Activated CD8-positive, alpha-beta memory T cell treated with anti-CD3 and anti-CD28 coated beads, Interleukin-2, amount 50 U/mL, for 24 hours (primary cell): ENCODE results near the gene CKM.

Experiments
- DNase-seq: peaks from one replicate; pipeline ENCODE4 v3.0.0-alpha.2; 2020; ENCODE audit errors: extremely low read depth

The CKM gene

DNA sequence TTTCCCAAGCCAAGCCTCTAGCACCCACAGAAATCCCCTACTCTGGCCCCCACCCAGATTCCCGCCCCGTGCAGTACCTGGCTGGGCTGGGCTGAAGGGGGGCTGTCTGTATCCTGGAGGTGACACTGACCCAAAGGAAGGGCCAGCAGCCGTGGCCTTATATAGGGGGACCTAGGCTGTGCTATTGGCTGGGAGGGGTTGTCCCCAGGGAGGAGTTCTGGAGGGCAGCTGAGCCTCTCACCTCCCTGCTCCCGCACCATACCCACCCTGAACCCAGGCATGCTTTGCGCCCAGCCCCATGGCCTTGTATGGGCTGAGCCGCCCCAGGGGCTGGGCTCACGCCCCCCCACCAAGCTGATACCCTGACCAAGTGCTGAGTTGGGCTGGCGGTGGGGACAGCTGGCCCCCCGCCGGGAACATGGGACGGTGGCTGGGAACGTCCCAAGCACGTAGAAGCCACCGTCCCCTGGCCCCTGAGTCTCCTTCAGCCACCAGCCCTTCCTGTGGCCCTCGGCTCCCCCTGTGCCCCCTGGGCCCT, at the start of gene CKM:
Gene CKM (minus strand): TSS at position 132 of the 538 bp plus-strand sequence. CDS start 3,162 bp downstream, outside the sequence.
- no peak for DNase-seq

DNA sequence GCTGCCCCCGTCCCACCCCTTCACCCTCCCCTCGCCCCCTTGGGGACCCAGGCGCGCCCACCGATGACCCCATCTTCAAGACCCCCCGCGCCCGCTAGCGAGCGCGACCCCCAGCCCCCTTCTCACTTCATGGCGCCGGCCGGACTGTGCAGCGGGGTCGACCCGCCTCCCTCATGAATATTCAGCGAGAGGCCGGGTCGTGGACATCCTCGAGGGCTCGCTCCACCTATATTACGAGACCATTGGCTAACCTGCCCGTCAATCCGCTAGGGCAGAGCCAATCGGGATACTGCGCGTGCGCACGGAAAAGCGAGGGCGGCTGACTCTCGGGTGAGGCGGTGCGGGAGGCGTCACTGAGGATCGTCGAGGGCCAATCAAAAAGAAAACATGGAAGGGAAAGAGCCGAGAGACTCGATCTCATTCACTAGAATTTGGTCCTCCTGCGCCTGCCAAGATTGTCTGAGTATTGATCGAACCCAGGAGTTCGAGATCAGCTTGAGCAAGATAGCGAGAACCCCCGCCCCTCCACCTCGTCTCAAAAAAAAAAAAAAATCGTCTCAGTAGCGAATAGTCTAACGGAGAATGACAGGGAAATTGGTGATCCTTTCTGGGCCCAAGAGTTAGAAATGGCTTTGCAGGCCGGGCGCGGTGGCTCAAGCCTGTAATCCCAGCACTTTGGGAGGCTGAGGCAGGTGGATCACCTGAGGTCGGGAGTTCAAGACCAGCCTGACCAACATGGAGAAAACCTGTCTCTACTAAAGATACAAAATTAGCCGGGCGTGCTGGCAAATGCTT, 47.9 kb upstream of the CKM start, which contains the start of gene ERCC2:
Gene ERCC2 (minus strand): TSS at position 164 of the 795 bp plus-strand sequence. CDS start 33 bp downstream, at position 131.
- peak; percentile 100 for DNase-seq

DNA sequence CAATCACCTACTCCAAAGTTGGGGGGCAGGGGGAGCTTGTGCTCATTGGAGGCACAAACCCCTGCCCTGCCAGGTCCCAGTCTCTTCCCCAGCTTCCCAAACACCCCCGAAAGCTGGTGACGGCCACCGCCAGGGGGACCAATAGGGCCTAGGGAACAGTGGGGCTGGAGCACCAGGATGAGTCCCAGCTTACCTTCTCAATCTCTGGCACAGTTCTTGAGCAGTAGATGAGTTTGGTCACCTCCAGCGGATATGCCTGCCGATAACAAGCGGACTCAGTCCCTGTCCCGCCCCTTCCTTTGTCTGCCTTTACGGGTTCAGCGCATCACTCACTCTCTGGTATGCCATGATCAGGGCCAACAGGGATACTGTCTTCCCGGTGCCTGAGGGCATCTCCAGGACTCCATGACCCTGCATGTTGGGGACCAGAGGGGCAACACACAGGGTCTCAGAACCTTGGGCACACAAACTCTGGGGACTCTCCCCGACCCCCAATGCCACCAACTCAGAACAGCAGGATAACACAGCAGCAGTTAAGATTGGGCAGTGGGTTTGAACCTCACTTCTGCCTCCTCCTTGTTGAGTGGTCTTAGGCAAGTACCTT, 46.2 kb upstream of the CKM start:
- DNase-seq, result no peak

DNA sequence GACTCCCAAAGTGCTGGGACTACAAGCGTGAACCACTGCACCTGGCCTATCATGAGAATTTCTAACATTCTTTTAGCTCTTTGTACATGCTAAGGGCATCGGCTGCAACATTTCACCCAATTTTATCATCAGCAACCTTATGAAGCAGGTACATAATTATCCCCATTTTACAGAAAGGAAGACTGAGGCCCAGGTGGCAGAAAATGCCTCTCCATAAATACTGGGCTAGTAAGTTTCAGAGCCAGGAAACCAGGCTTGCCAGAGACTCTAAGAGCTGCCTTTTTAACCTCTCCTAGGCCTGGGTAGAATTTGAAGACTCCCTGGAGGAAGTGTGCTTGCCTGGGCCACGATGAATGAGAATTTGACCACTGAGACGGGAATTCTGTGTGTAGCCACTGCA, 45.5 kb upstream of the CKM start:
- DNase-seq, result no peak

DNA sequence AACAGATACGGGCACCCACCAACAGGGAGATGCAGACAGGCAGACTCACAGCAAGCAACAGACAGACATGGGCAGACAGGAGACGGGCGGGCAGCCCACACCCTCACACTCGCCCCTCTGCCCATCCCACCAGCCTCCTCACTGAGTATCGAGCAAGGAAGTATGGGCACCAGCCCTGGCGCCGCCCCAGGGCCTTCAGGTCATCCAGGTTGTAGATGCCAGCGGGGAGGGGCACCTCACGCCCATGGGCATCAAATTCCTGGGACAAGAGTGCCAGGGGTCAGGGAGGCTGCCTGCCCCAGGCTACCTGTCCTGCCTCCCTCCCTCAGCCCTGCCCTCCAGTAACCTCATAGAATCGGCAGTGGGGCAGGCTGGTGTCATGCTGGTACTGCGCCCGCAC, 42.0 kb upstream of the CKM start:
- no peak for DNase-seq

DNA sequence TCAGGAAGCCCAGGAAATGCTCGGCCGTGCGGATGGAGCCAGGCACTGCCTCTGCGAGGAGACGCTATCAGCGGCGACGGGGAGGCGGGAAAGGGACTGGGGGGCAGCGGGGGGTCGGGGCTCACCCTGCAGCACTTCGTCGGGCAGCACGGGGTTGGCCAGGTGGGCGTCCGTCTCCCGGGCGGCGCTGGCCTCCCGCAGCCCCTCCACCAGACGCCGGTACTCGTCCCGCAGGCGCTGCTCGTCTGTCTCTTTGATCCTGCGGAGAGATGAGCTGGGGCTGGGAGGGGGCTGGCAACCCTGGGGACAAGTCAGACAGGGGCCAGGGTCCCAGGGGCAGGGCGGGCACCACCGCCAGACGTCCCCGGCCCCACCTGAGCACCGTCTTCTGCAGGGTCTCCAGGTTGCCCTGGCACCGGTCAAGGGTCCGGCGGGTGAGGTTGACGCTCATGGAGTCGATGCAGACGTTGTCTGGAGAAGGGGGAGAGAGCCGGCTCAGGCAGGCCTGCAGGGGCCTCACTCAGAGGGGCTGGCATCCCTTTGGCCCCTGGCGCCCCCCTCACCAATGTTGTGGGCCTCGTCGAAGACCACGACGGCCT, 41.3 kb upstream of the CKM start:
- DNase-seq, result no peak

DNA sequence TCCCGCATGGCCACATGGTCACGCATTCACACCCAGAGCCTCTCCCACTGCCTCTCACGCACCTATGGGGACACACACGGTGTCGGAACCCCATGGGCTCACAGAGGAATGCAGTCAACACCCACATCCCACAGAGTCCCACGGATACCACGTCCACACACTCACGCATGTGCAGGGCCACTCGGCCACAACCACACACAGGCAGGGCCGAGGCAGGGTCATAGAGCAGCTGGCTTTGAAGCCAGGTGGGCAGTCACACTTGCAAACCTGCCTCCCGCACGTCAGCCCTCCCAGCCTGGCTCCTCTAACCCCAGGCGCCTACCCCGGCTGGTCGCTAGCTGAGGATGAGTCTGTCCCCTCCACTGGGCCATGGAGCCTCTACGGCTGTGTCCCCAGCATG, 39.6 kb upstream of the CKM start:
- DNase-seq, result no peak

DNA sequence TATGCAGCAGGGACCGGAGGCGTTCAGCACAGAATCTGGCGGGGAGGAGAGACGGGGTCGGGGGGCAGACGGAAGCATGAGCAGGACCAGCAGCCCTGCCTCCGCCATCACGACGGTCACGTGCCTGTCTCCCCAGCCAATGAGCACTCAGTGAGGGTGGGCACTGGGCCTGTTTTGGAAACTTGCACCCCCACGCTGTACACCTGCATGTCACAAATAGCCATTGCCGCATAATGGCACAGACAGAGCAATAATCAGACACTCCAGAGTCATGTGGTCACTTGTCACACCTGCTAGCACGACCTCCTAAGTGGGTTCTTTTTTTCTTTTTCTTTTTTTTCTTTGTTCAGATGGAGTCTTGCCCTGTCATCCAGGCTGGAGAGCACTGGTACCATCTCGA, 38.9 kb upstream of the CKM start:
- no peak for DNase-seq

DNA sequence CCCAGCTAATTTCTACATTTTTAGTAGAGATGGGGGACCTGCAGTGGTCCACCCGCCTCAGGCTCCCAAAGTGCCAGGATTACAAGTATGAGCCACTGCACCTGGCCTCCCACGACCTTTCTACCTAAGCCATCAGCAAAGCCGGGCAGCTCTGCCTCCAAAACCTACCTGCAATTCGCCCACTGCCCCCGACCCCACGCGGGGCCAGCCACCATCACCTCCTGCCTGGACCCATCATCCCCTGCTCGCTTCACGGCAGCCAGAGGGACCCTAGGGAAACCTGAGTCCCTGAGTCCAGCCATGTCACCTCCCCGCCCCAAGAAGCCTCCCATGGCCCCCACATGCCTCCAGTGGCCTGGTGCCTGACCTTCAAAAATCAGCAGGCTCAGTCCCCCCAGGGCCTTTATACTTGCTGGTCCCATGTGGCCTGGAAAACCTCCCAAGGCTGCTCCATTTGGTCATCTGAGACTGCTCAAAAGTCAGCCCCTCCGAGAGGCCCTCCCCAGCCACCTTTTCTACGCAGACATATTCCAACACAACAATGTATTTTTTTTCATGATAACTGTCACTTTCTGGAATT, 35.6 kb upstream of the CKM start:
- no peak for DNase-seq

DNA sequence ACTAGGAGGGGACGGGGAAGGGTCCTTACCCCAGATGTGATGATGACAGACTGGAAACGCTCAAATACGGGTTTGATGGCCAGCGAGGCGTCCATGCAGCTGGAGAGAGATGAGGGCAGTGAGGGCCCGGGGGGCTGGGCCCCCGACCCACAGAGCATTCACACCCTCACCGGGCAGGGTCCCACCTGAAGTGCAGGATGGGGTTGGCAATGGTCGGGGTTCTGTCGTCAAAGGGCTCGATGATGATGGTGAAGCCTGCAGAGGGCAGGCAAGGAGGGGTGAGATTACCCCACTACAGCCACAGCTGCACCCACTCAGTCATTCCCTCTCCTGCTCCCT, 34.7 kb upstream of the CKM start:
- no peak for DNase-seq

DNA sequence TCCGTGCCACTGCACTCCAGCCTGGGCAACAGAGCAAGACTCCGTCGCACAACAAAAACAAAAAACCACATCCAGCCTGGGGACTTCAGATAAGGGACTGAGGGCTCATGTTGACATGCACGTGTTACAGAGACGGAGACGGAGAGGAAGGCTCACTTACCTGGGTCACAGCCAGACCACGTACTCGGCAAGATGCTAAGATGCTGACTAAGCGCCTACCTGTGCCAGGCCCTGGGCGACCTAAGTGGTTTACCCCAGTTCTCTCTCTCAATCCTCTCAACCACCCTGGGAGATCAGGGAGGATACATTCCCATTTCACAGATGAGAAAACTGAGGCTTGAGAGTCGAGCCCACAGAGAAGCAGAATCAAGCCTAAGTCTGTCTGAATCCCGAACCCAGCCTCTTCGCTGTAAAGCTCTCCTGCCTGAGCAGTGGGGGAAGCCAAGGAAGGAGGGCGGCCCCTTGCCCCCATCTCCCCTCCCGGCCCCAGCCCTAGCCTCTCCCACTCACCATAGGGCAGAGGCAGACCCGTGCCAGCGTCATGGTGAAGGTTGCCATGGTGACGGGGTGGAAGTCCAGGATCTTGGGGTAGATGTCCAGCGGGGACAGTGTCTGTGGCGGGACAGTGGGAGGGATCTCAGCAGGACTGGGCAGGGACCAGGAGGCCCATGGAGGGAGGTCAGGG, 34.2 kb upstream of the CKM start:
- DNase-seq, result no peak

DNA sequence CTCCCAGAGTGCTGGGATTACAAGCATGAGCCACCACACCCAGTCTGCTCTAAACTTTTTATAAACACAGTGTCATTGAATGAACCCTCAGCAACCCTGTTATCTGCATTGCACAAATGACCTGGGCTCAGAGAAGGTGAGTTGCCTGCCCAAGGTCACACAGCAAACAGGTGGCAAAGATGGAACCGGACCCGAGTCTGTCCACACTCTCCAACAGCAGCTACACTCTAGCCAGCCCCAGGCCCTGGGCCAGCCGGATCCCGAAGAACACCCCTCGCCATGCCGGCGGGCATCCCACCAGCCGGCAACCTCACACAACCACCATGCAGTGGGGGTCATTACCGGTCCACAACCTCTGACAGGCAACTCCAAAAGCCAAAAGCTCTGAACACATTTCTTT, 33.2 kb upstream of the CKM start:
- DNase-seq, result no peak

DNA sequence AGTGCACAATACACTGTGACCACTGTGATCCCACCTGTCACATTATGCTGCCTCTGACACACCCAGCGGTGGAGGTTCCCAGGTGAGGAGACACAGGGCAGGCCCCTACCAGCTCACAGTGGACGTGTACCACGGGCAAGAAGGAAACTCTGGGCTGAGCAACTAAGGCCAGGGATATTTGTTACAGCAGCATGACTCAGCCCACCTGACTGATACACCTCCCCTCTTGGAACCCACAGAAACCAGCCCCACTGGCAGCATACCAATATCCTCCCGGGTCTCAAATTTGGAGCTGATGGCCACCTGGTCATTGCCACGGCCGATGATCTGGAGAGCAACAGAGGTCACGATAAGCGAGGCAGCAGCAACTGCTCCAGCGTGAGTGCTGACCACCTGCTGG, 32.7 kb upstream of the CKM start:
- no peak for DNase-seq

DNA sequence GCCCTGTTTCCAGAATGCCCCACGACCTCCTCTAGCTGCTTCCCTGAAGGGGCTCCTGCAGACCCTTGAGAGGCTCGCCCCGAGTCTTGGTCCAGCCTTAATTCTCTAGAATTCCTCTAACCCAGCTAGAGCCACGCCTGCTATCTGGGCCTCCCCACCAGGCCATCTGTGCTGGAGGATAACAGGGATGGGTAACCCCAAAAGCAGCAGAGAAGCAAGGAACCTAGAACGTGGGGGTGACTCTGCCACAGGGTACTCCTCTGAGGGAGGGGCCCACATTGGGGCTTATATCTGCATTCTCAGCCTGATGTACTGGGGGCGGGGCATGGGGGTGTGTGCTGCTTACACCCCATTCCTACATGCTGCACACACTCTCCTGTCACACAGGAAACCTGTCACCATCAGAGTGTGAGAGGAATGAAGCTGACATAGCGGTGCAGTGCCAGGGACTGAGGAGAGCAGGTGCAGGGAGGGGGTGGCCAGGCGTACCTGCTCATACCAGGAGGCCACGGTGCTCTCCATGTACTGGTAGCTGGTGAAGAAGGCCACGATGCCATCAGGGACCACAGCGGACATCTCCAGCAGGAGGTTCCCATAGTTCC, 31.7 kb upstream of the CKM start:
- DNase-seq, result no peak

DNA sequence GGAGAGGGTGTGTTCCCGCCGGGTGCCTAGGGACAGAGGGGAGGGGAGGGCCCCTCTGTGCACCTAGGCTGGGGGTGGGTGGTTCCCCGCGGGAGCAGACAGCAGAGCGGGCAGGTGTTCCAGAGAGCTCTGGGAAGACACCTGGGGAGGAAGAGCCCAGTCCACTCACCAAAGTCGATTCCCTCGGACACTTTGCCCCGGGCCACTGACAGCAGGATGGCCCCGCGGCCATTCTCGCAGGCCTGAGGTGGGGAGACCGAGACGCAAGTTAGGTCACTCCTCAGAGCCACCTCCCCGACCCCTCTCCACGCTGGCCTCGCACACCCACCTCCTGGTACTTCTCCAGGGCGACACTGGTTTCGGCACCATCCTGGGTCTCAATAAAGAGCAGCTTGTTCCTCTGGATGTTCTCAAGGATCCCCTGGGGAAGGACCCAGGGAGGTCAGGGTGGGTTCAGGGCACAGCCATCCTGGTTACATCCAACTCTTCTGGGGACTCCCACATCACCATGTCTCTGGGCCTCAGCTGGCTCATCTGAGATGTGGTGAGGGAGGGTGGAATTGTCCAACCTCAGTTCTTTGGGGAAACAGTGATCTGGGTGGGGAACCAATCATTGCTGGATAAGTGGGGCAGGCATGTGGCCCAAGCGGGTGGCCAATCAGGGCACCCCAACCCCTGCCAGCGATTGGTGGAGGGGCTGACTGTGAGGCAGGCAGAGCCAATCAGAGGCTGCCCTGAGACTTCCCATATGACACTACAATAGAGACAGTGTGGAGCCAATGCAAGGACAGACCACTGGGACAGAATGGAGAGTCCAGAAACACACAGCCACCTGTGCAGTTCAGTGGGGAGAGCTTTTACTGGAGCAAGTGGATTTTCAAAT, 30.5 kb upstream of the CKM start:
- DNase-seq, result no peak

DNA sequence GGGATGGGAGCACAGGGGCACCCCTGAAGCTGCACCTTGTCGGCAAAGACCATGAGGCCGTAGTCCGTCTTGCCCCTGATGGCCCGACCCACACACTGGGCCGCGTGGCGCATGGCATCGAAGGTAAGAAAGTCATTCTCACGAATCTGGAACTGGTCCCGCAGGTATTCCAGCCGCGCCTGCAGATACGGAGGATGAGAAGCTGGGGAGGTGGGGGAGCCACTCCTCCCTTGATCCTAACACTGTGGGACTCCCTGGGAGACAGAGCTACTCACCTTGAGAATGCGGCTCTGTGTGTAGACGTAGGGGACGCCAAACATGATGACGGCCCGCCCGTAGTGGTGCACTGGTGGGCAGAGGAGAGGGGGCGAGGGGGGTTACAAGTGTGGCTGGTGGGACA, 29.8 kb upstream of the CKM start:
- no peak for DNase-seq

DNA sequence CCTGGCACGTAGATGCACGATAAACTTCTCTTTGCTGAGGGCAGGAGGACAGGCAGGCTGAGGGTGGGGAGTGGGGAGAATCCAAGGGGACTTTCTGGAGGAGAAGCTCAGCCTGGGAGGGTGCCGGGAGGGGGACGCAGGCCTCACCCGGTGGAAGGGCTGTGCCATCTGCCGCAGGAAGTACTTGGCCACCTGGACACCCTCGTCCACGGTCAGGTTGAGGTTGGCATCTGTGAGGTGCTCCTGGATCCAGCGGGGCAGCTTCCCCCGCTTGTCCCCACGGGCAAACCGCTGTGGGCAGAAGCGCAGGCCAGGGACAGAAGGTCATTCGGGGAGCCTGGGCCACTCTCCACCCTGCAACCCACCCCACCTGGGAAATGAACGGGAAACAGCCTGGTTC, 29.4 kb upstream of the CKM start:
- DNase-seq, result no peak

DNA sequence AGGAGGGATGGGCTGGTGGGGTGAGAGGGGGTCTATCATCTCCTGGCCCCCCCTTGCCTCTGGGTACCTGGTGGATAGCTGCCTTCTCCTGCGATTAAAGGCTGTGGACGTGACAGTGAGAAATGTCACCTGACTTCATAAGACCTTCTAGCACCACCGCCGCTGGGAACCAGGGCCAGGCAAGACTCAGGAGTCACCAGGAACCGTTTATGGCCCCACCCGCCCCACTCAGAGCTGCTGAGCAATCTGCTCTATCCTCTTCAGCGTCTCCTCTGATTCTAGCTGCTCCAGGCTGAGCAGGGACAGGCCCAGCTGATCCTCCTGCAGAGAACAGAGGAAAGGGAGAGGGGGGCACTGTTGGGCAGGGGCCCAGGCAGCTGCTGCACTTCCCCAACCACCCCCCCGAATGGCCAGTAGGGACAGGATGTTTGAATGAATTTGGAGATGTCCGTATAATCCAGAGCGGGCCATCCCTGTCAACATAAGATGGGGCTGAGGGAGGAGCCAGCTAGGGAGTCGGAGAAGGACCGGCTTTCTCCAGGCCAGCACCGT, 28.8 kb upstream of the CKM start:
- DNase-seq, result no peak

DNA sequence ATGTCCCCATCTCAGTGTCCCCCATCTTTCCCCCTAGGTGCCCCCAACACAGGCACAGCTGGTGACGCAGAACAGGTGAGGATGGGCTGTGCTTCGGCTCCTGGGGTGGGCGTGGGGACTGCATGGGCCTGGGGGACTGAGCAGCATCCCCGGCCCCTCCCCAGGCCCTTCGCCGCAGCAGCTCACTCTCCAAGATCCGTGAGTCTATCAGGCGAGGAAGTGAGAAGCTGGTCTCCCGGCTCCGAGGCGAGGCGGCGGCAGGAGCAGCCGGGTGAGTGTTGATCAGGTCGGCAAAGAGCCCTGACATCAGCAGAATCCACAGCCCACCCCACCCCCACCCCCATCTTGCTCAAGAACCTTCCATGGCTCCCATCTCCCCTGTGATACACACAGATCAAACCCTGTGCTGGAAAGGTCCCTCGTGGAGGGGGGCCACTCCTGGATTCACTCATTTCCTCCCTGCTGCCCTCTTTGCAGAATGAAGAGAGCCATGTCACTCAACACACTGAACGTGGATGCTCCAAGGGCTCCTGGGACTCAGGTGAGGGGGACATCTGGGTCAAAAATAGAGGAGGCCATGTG, 27.9 kb upstream of the CKM start:
- DNase-seq, result no peak

DNA sequence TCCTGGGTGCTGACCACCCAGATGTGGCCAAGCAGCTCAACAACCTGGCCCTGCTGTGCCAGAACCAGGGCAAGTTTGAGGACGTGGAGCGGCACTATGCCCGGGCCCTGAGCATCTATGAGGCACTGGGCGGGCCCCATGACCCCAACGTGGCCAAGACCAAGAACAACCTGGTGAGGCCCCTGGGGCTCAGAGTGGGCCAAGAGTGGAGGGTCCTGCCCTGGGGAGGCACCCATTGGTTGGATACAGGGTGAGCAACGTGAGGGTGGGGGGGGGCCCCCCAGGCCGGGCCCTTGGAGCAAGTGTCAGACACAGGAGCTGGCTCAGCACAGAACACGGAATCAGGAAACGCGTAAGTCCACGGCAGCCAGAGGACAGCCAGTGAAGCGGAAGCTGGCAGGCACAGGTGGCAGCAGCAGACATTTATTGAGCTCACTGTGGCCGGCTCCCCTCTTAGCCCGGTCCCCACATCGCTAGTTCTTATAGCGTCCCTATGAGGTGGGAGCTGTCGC, 26.8 kb upstream of the CKM start:
- DNase-seq, result no peak
